ENCODE data around the gene DNAJC15. TPM values are rescaled to one million over a fixed set of nuclear protein-coding genes. Genes with fewer than 3 reads are reported as not detected.

The DNAJC15 gene
- total RNA-seq (2014; rRNA removed), result 1.9 and 12.5 TPM in 2 replicates
- percentile 54 among the genes with signal in this experiment for Bru-seq, nascent RNA
- percentile 43 among the genes with signal in this experiment for BruChase-seq, experiment 1, labeled RNA remaining after a 6-hour chase
- percentile 44 among the genes with signal in this experiment for BruChase-seq, experiment 2, labeled RNA remaining after a 2-hour chase
- long read RNA-seq, full-length matches to known transcripts, result 24 of 24 reads
- long read RNA-seq, partial matches to known transcripts, result 0 of 24 reads
- long read RNA-seq, other reads (novel, unspliced or antisense), result 0 of 24 reads

GRCh38 chr13:43023289-43023963 is at the start of gene DNAJC15:
Gene DNAJC15 (plus strand): TSS chr13:43023586. CDS start chr13:43023627, 41 bp downstream.
- H3K36me3 ChIP-seq (ENCODE audit: low read depth, low read length), result no peaks in the 10 kb centered on the region
- H3K79me2 ChIP-seq (ENCODE audit: low read length), result peaks cover 19% of the 10 kb centered on the region
- TF ChIP-seq, protein P1, sequence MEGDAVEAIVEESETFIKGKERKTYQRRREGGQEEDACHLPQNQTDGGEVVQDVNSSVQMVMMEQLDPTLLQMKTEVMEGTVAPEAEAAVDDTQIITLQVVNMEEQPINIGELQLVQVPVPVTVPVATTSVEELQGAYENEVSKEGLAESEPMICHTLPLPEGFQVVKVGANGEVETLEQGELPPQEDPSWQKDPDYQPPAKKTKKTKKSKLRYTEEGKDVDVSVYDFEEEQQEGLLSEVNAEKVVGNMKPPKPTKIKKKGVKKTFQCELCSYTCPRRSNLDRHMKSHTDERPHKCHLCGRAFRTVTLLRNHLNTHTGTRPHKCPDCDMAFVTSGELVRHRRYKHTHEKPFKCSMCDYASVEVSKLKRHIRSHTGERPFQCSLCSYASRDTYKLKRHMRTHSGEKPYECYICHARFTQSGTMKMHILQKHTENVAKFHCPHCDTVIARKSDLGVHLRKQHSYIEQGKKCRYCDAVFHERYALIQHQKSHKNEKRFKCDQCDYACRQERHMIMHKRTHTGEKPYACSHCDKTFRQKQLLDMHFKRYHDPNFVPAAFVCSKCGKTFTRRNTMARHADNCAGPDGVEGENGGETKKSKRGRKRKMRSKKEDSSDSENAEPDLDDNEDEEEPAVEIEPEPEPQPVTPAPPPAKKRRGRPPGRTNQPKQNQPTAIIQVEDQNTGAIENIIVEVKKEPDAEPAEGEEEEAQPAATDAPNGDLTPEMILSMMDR (conservative IDR thresholded peaks at IDR 0.05; ENCODE audit: low read depth, low read length), result no peak
- no peak for TF ChIP-seq EZH2phosphoT487 (IDR thresholded peaks at IDR 0.05; ENCODE audit: borderline replicate concordance, low read length)
- no peak for TF ChIP-seq EZH2 (IDR thresholded peaks at IDR 0.05; ENCODE audit: low read length, unreplicated experiment)
- peak within 1 kb of the TSS; percentile 89 for H2AFZ ChIP-seq (ENCODE audit: low read length)
- peak within 1 kb of the TSS; percentile 78 for H3K9ac ChIP-seq (ENCODE audit: low read length)
- ChIA-PET POLR2A (ENCODE audit: unreplicated experiment) (no interaction called here), CTCF (no interaction called here)
- H3K4me1 ChIP-seq (ENCODE audit: insufficient read depth, low read length), result peaks cover 11% of the 10 kb centered on the region
- intact Hi-C loops (cut with micrococcal nuclease), result no loop called here
- H3K9me3 ChIP-seq (ENCODE audit: low read length), result no peaks in the 10 kb centered on the region
- H4K20me1 ChIP-seq (ENCODE audit: low read length), result no peaks in the 10 kb centered on the region
- peak within 1 kb of the TSS; percentile 76 for H3K4me3 ChIP-seq (ENCODE audit: low read length)
- peak within 1 kb of the TSS; percentile 66 for H3K4me2 ChIP-seq (ENCODE audit: low read length)
- peak within 1 kb of the TSS; percentile 30; the same call in 1 of the 2 replicates for H3K27ac ChIP-seq (ENCODE audit: low read length)
- ATAC-seq (peak; percentile 39), DNase-seq (peak; percentile 58)
- TSS peak; percentile 74 for BruUV-seq (replicated peaks)
- no peaks in the 10 kb centered on the region for H3K27me3 ChIP-seq (ENCODE audit: low read length)
- H3F3A ChIP-seq (ENCODE audit: low read length, unreplicated experiment), result no peaks in the 10 kb centered on the region
- no peaks in the 10 kb centered on the region for H3K9me2 ChIP-seq (replicated peaks; ENCODE audit: low read length)

- Histone ChIP-seq H3K9me2 (replicated peaks; ENCODE audit: low read length) (no peaks in the 10 kb centered on the region), H2AFZ (ENCODE audit: low read length) (no peak overlapping the region), H3K4me3 (ENCODE audit: low read length) (no peak overlapping the region), H3K4me2 (ENCODE audit: low read length) (no peak overlapping the region), H3K79me2 (ENCODE audit: low read length) (no peaks in the 10 kb centered on the region), H3K9me3 (ENCODE audit: low read length) (no peaks in the 10 kb centered on the region), H3K27me3 (ENCODE audit: low read length) (no peaks in the 10 kb centered on the region), H3K27ac (ENCODE audit: low read length) (no peak overlapping the region), H3K36me3 (ENCODE audit: low read depth, low read length) (no peaks in the 10 kb centered on the region), H4K20me1 (ENCODE audit: low read length) (no peaks in the 10 kb centered on the region), H3K9ac (ENCODE audit: low read length) (no peak overlapping the region), H3F3A (ENCODE audit: low read length, unreplicated experiment) (no peaks in the 10 kb centered on the region), H3K4me1 (ENCODE audit: insufficient read depth, low read length) (no peaks in the 10 kb centered on the region)
- ChIA-PET CTCF (no interaction called here), POLR2A (ENCODE audit: unreplicated experiment) (no interaction called here)
- no TSS peak for BruUV-seq (replicated peaks)
- DNase-seq, result no peak
- TF ChIP-seq EZH2 (IDR thresholded peaks at IDR 0.05; ENCODE audit: low read length, unreplicated experiment), result no peak
- TF ChIP-seq, protein P1 (conservative IDR thresholded peaks at IDR 0.05; ENCODE audit: low read depth, low read length), result no peak
- TF ChIP-seq EZH2phosphoT487 (IDR thresholded peaks at IDR 0.05; ENCODE audit: borderline replicate concordance, low read length), result no peak
- intact Hi-C loops (cut with micrococcal nuclease), result no loop called here
- no peak for ATAC-seq
Observed at GRCh38 chr13:42976066-42976465, 47.3 kb upstream of the DNAJC15 start.

DNA sequence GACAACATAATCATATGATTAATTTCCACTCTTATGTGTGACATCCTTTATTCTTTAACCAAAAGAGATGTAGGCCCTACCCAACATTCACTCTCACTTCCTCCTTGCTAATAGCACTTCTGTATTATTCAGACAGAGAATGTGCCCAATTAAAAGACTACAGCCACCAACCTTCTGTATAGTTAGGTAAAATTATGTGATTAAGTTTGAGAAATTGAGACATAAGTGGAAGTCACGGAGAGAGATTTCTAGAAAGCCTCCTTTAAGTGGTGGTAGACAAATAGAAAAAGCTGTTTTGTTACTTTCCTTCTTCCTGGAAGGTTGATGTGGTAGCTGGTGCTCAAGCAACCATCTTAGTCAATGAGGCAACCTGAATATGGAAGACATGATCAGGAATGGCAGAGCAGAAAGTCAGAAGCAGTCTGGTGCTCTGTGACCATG is 46.1 kb upstream of the DNAJC15 start:
- intact Hi-C loops (cut with micrococcal nuclease), result no loop called here

More for the DNA sequence above, 46.1 kb upstream of the DNAJC15 start:
- ChIA-PET CTCF (no interaction called here), POLR2A (ENCODE audit: unreplicated experiment) (no interaction called here)
- no peaks in the 10 kb centered on the region for H3K9me2 ChIP-seq (replicated peaks; ENCODE audit: low read length)
- DNase-seq, result no peak
- no peaks in the 10 kb centered on the region for H3K27me3 ChIP-seq (ENCODE audit: low read length)
- H4K20me1 ChIP-seq (ENCODE audit: low read length), result no peaks in the 10 kb centered on the region
- no peaks in the 10 kb centered on the region for H3F3A ChIP-seq (ENCODE audit: low read length, unreplicated experiment)
- ATAC-seq, result no peak
- no peak overlapping the region for H3K27ac ChIP-seq (ENCODE audit: low read length)
- no TSS peak for BruUV-seq (replicated peaks)
- TF ChIP-seq, protein P1 (conservative IDR thresholded peaks at IDR 0.05; ENCODE audit: low read depth, low read length), result no peak
- TF ChIP-seq EZH2phosphoT487 (IDR thresholded peaks at IDR 0.05; ENCODE audit: borderline replicate concordance, low read length), result no peak
- no peak for TF ChIP-seq EZH2 (IDR thresholded peaks at IDR 0.05; ENCODE audit: low read length, unreplicated experiment)
- H3K4me1 ChIP-seq (ENCODE audit: insufficient read depth, low read length), result no peaks in the 10 kb centered on the region
- H3K79me2 ChIP-seq (ENCODE audit: low read length), result no peaks in the 10 kb centered on the region
- no peak overlapping the region for H2AFZ ChIP-seq (ENCODE audit: low read length)
- H3K9ac ChIP-seq (ENCODE audit: low read length), result no peak overlapping the region
- H3K4me2 ChIP-seq (ENCODE audit: low read length), result no peak overlapping the region
- H3K36me3 ChIP-seq (ENCODE audit: low read depth, low read length), result no peaks in the 10 kb centered on the region
- H3K9me3 ChIP-seq (ENCODE audit: low read length), result no peaks in the 10 kb centered on the region
- no peak overlapping the region for H3K4me3 ChIP-seq (ENCODE audit: low read length)
